HCT116 (cell line): ENCODE data around the gene CAPZB. TPM values are rescaled to one million over a fixed set of nuclear protein-coding genes. Genes with fewer than 3 reads are reported as not detected.

Experiments used
- ATAC-seq: fragments of 200-7000 bp; cut with Tn5 transposase; 2 replicates; pipeline ENCODE4 v1.9.1; 2020; ENCODE audit warnings: mild to moderate bottlenecking, moderate library complexity
- BruUV-seq: library from RNA; stranded (reverse); fragments of 400-500 nt; replicated peaks from 2 replicates; lab custom pipeline; 2021; lab: Mats Ljungman, UMichigan
- CTCF ChIA-PET: fragments of 300-600 bp; sonication (Branson Sonifier 250); formaldehyde crosslinking; loops from one replicate; lab custom pipeline; 2021; ENCODE audit warnings: antibody characterized with exemption; lab: Charles Lee
- POLR2A ChIA-PET: fragments of 300-600, 350-600 bp; sonication (Branson Sonifier 250); formaldehyde crosslinking; loops from one replicate; lab custom pipeline; 2021; ENCODE audit warnings: antibody characterized with exemption; lab: Charles Lee
- RAD21 ChIA-PET, 2 experiments: fragments of 300-600 bp; sonication (Branson Sonifier 250); formaldehyde crosslinking; loops; one replicate each; lab custom pipeline; 2023; ENCODE audit warnings: low total read pairs in 2 of 2; ENCODE audit not compliant: uncharacterized antibody in 2 of 2, unreplicated experiment in 2 of 2, low non-redundant PET in 1 of 2; lab: Charles Lee
- DNase-seq: peaks from one replicate; pipeline ENCODE4 v3.0.0-alpha.2; 2010; ENCODE audit warnings: low read depth, low spot score
- H2AFZ ChIP-seq: fragments of 200-600 bp; shearing (Covaris generic), sonication (generic); 2 replicates; pipeline ENCODE4 v1.6.1; 2017; ENCODE audit warnings: low read depth, mixed run types, mixed read lengths, antibody characterized with exemption, low read length; ENCODE audit not compliant: poor library complexity, severe bottlenecking
- H3K27ac ChIP-seq: 2 replicates; pipeline ENCODE4 v1.5.1; 2012; ENCODE audit warnings: low read depth, low read length
- H3K27me3 ChIP-seq: fragments of 200-600 bp; sonication (generic); 2 replicates; pipeline ENCODE4 v1.6.1; 2016; ENCODE audit warnings: mixed run types, low read length, mixed read lengths; ENCODE audit not compliant: insufficient read depth
- H3K36me3 ChIP-seq, 2 experiments: fragments of 200-500 bp in 1 of 2; fragments of 200-600 bp in 1 of 2; sonication (Bioruptor generic) in 1 of 2; sonication (generic) in 1 of 2; 2 replicates each; pipeline versions ENCODE4 v1.5.1 to v1.6.1; 2014 to 2016; ENCODE audit warnings: low read length in 2 of 2, inconsistent platforms in 1 of 2, mixed read lengths in 1 of 2, mixed run types in 1 of 2; ENCODE audit not compliant: insufficient read depth in 2 of 2, control insufficient read depth in 1 of 2
- H3K4me1 ChIP-seq, 2 experiments: fragments of 200-600 bp in 1 of 2; sonication (generic) in 1 of 2; 2 replicates each; pipeline versions ENCODE4 v1.5.1 to v1.6.1; 2012 to 2017; ENCODE audit warnings: low read length in 2 of 2, inconsistent platforms in 1 of 2, mild to moderate bottlenecking in 1 of 2, mixed read lengths in 1 of 2, mixed run types in 1 of 2, moderate library complexity in 1 of 2; ENCODE audit not compliant: insufficient read depth in 2 of 2, control insufficient read depth in 1 of 2
- H3K4me2 ChIP-seq: fragments of 200-600 bp; sonication (generic); 2 replicates; pipeline ENCODE4 v1.6.1; 2017; ENCODE audit warnings: mixed run types, low read length, mixed read lengths
- H3K4me3 ChIP-seq, 2 experiments: fragments of 200-600 bp in 1 of 2; sonication (generic) in 1 of 2; replicated peaks in 1 of 2; 2 replicates each; pipeline ENCODE4 v1.5.1; 2011 to 2016; ENCODE audit warnings: low read length in 2 of 2, control low read depth in 1 of 2, low read depth in 1 of 2, mild to moderate bottlenecking in 1 of 2, mixed read lengths in 1 of 2, mixed run types in 1 of 2
- H3K79me2 ChIP-seq: fragments of 200-600 bp; sonication (generic); 2 replicates; pipeline ENCODE4 v1.6.1; 2017; ENCODE audit warnings: mild to moderate bottlenecking, mixed run types, low read length, moderate library complexity, mixed read lengths; ENCODE audit not compliant: insufficient read depth
- H3K9ac ChIP-seq: fragments of 200-600 bp; sonication (generic); 2 replicates; pipeline ENCODE4 v1.6.1; 2016; ENCODE audit warnings: low read length, mixed read lengths
- H3K9me2 ChIP-seq: fragments of 200-600 bp; sonication (generic), shearing (Covaris generic); 2 replicates; pipeline ENCODE4 v1.6.1; 2017; ENCODE audit warnings: mixed run types, mild to moderate bottlenecking, moderate library complexity; ENCODE audit not compliant: insufficient read depth
- H3K9me3 ChIP-seq, 2 experiments: fragments of 200-500 bp in 1 of 2; fragments of 200-600 bp in 1 of 2; sonication (Bioruptor generic) in 1 of 2; sonication (generic) in 1 of 2; 2 replicates each; pipeline ENCODE4 v1.6.1; 2014 to 2017; ENCODE audit warnings: low read length in 2 of 2, mixed read lengths in 2 of 2, inconsistent platforms in 1 of 2, low read depth in 1 of 2, mild to moderate bottlenecking in 1 of 2, mixed run types in 1 of 2, moderate library complexity in 1 of 2; ENCODE audit not compliant: control insufficient read depth in 1 of 2, insufficient read depth in 1 of 2
- H4K20me1 ChIP-seq: fragments of 200-600 bp; sonication (generic), shearing (Covaris generic); 2 replicates; pipeline ENCODE4 v1.6.1; 2017; ENCODE audit warnings: mixed run types, mild to moderate bottlenecking, moderate library complexity; ENCODE audit not compliant: insufficient read depth
- CBX3 ChIP-seq: IDR thresholded peaks from 2 replicates; pipeline ENCODE4 v1.6.1; 2012; ENCODE audit warnings: low read depth
- CEBPB ChIP-seq: IDR thresholded peaks from 2 replicates; pipeline ENCODE4 v1.6.1; 2012; ENCODE audit warnings: low read depth
- ELF1 ChIP-seq: IDR thresholded peaks from 2 replicates; pipeline ENCODE4 v1.6.1; 2012; ENCODE audit warnings: low read depth, borderline replicate concordance
- POLR2A ChIP-seq: IDR thresholded peaks from 2 replicates; pipeline ENCODE4 v1.7.0; 2011; ENCODE audit warnings: borderline replicate concordance; ENCODE audit not compliant: insufficient read depth, insufficient read length; ENCODE audit errors: extremely low read depth
- RAD21 ChIP-seq: IDR thresholded peaks from 2 replicates; pipeline ENCODE4 v1.6.1; 2012; ENCODE audit warnings: low read depth, mild to moderate bottlenecking
- SP1 ChIP-seq: IDR thresholded peaks from 2 replicates; pipeline ENCODE4 v1.6.1; 2012; ENCODE audit warnings: low read depth
- ZBTB33 ChIP-seq: IDR thresholded peaks from 2 replicates; pipeline ENCODE4 v1.6.1; 2011; ENCODE audit warnings: mild to moderate bottlenecking, low read length, moderate library complexity; ENCODE audit not compliant: insufficient replicate concordance; ENCODE audit errors: extremely low read depth
- ZFX ChIP-seq: fragments of 450-650 bp; IDR thresholded peaks from 2 replicates; pipeline ENCODE4 v1.6.1; 2017
- intact Hi-C: fragments of 100-400 bp; cut with micrococcal nuclease; formaldehyde crosslinking; loops from 2 replicates; pipeline ENCODE4 v1.10.0; 2022
- total RNA-seq: library from RNA; stranded (reverse); gene quantifications from one replicate; pipeline ENCODE4 v1.2.1, GENCODE V29; 2021; ENCODE audit not compliant: unreplicated experiment
- TF ChIP-seq, protein P1 (sequence below): IDR thresholded peaks from 2 replicates; pipeline ENCODE4 v1.6.1; 2012; ENCODE audit warnings: low read depth

Gene CAPZB
- total RNA-seq, 1 experiment from 2014 or later: 203 TPM

DNA sequence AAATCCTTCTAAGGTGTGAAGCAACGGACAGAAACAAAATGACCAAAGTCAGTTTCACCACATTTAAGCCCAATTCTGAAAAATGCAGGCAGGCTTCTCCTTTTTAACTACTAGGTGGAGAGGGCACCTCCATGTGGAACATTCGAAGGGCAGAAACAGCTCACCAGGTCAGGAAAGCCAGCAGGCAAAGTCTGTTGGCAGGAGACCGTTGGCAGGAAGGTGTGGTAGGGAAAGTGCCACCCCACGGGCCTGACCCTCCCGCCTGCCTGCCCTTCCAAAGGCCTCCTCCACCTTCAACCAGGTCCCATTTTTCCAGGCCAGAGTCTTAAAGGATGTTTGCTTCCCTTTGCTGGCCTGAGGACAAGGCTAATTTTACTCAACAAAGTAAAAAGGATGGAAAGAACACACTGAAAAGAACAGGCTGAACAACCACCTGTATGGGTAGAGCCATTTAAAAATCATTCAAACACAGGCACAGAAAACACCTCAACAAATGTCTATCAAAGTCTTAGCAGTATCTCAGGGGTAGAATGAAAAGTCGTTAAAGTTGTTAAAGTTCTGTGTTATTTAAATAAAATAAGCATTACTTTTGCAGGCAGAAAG lies 26.4 kb downstream of the CAPZB start:
- peaks cover 10% of the 10 kb centered on the region; the same call in 1 of the 2 replicates for H4K20me1 ChIP-seq
- H3K4me2 ChIP-seq: no peak overlapping the region
- no peaks in the 10 kb centered on the region for H3K27me3 ChIP-seq
- H3K9me3 ChIP-seq: no peaks in the 10 kb centered on the region
- ChIA-PET CTCF (no interaction called here), POLR2A (no interaction called here), RAD21 (no interaction called here)
- H3K9me2 ChIP-seq: no peaks in the 10 kb centered on the region
- DNase-seq (no peak), ATAC-seq (no peak)
- peaks cover 92% of the 10 kb centered on the region for H3K79me2 ChIP-seq
- H3K27ac ChIP-seq: no peak overlapping the region
- H3K9ac ChIP-seq: no peak overlapping the region
- TF ChIP-seq CBX3 (no peak), ELF1 (no peak), ZFX (no peak), SP1 (no peak), RAD21 (no peak), CEBPB (no peak), ZBTB33 (no peak), POLR2A (no peak)
- TF ChIP-seq, protein P1, sequence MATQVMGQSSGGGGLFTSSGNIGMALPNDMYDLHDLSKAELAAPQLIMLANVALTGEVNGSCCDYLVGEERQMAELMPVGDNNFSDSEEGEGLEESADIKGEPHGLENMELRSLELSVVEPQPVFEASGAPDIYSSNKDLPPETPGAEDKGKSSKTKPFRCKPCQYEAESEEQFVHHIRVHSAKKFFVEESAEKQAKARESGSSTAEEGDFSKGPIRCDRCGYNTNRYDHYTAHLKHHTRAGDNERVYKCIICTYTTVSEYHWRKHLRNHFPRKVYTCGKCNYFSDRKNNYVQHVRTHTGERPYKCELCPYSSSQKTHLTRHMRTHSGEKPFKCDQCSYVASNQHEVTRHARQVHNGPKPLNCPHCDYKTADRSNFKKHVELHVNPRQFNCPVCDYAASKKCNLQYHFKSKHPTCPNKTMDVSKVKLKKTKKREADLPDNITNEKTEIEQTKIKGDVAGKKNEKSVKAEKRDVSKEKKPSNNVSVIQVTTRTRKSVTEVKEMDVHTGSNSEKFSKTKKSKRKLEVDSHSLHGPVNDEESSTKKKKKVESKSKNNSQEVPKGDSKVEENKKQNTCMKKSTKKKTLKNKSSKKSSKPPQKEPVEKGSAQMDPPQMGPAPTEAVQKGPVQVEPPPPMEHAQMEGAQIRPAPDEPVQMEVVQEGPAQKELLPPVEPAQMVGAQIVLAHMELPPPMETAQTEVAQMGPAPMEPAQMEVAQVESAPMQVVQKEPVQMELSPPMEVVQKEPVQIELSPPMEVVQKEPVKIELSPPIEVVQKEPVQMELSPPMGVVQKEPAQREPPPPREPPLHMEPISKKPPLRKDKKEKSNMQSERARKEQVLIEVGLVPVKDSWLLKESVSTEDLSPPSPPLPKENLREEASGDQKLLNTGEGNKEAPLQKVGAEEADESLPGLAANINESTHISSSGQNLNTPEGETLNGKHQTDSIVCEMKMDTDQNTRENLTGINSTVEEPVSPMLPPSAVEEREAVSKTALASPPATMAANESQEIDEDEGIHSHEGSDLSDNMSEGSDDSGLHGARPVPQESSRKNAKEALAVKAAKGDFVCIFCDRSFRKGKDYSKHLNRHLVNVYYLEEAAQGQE: no peak
- H3K4me1 ChIP-seq: no peaks in the 10 kb centered on the region; a peak in 1 of 4 replicates
- no peak overlapping the region for H2AFZ ChIP-seq
- H3K36me3 ChIP-seq: no peaks in the 10 kb centered on the region; a peak in 1 of 4 replicates
- intact Hi-C loops: no loop called here
- H3K4me3 ChIP-seq: no peak overlapping the region
- BruUV-seq: no TSS peak
